ENCODE measurements around the gene GDPD4.

Gene GDPD4

GRCh38 chr11:77167111-77167626, 134.3 kb downstream of the GDPD4 start:
- TF ChIP-seq CTCF (IDR thresholded peaks at IDR 0.05; ENCODE audit: poor library complexity, severe bottlenecking) = no peak
- Histone ChIP-seq H3K27ac (ENCODE audit: poor library complexity, severe bottlenecking) (no peak overlapping the region), H3K27me3 (ENCODE audit: insufficient read depth, poor library complexity, severe bottlenecking) (no peaks in the 10 kb centered on the region), H3K36me3 (ENCODE audit: low read depth) (no peaks in the 10 kb centered on the region), H3K9me3 (ENCODE audit: severe bottlenecking) (no peaks in the 10 kb centered on the region), H3K4me3 (ENCODE audit: severe bottlenecking) (no peak overlapping the region), H3K4me1 (ENCODE audit: insufficient read depth, poor library complexity, severe bottlenecking) (no peaks in the 10 kb centered on the region)
- no peak for DNase-seq (ENCODE audit: low spot score)
- ATAC-seq (ENCODE audit: low read depth) = no peak

Data from RWPE2 (cell line).